Stimulated activated naive CD8-positive, alpha-beta T cell treated with anti-CD3 and anti-CD28 coated beads, Interleukin-15, Interleukin-2, amounts not matched to agents 100 ng/mL and 50 ng/mL, for 24 hours (primary cell): ENCODE measurements around the gene SLC5A8.

Experiments used
- H3K27ac Mint-ChIP-seq: one replicate; pipeline ENCODE4 v1.8.0; 2021; ENCODE audit warnings: mild to moderate bottlenecking, mixed read lengths
- H3K27me3 Mint-ChIP-seq: one replicate; pipeline ENCODE4 v1.8.0; 2021; ENCODE audit warnings: mixed read lengths
- H3K36me3 Mint-ChIP-seq: one replicate; pipeline ENCODE4 v1.8.0; 2021; ENCODE audit warnings: low read depth, mixed read lengths
- H3K4me1 Mint-ChIP-seq: one replicate; pipeline ENCODE4 v1.8.0; 2021; ENCODE audit warnings: low read depth, mixed read lengths
- H3K4me3 Mint-ChIP-seq: one replicate; pipeline ENCODE4 v1.8.0; 2021; ENCODE audit warnings: mild to moderate bottlenecking, mixed read lengths
- H3K9me3 Mint-ChIP-seq: one replicate; pipeline ENCODE4 v1.8.0; 2021; ENCODE audit warnings: mixed read lengths

SLC5A8 gene

DNA sequence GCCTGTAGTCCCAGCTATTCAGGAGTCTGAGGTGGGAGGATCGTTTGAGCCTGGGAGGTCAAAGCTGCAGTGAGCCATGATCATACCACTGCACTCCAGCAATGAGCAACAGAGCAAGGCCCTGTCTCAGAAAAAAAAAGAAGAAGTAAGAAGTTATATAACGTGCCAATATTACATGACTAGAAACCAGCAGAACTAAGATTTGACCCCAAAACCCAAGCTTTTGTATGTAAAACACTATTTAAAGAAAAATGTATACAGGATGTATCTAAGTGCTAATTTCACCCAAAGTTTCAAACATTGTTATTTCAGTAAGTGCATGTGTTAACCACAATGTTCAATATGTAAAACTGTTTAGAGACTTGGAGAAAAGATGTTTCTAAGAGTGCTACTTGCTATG is 94.7 kb downstream of the SLC5A8 start:
- H3K4me3 Mint-ChIP-seq: no peak overlapping the region
- no peaks in the 10 kb centered on the region for H3K9me3 Mint-ChIP-seq
- no peaks in the 10 kb centered on the region for H3K36me3 Mint-ChIP-seq
- H3K4me1 Mint-ChIP-seq: no peaks in the 10 kb centered on the region
- H3K27me3 Mint-ChIP-seq: peaks cover 4% of the 10 kb centered on the region
- no peak overlapping the region for H3K27ac Mint-ChIP-seq

DNA sequence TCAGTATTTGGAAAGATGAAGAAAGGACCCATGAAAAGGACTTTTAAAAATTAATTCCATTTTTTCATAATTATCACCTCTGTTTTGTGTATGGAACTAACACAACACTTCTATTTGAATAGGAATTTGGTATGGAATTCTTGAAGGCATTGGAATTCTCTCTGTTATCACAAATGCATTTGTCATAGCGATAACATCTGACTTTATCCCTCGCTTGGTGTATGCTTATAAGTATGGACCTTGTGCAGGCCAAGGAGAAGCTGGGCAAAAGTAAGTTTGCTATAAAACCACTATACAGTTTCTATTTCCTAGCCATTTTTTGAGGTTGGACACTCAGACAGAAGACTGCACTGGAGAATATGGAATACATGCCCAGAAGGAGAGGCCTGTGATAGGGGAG is 98.6 kb downstream of the SLC5A8 start:
- Mint-ChIP-seq H3K27me3 (peaks cover 4% of the 10 kb centered on the region), H3K4me3 (no peak overlapping the region), H3K4me1 (no peaks in the 10 kb centered on the region), H3K9me3 (no peaks in the 10 kb centered on the region), H3K27ac (no peak overlapping the region), H3K36me3 (no peaks in the 10 kb centered on the region)

GRCh38 chr12:101110866-101111265 is 99.2 kb downstream of the SLC5A8 start:
- no peak overlapping the region for H3K27ac Mint-ChIP-seq
- H3K9me3 Mint-ChIP-seq: no peaks in the 10 kb centered on the region
- H3K36me3 Mint-ChIP-seq: no peaks in the 10 kb centered on the region
- H3K4me1 Mint-ChIP-seq: no peaks in the 10 kb centered on the region
- no peak overlapping the region for H3K4me3 Mint-ChIP-seq
- H3K27me3 Mint-ChIP-seq: peaks cover 4% of the 10 kb centered on the region

- Mint-ChIP-seq H3K27ac (no peak overlapping the region), H3K4me1 (no peaks in the 10 kb centered on the region), H3K4me3 (no peak overlapping the region), H3K9me3 (peaks cover 6% of the 10 kb centered on the region), H3K27me3 (peaks cover 9% of the 10 kb centered on the region), H3K36me3 (no peaks in the 10 kb centered on the region)
Observed at GRCh38 chr12:101108130-101108529, 101.9 kb downstream of the SLC5A8 start.

DNA sequence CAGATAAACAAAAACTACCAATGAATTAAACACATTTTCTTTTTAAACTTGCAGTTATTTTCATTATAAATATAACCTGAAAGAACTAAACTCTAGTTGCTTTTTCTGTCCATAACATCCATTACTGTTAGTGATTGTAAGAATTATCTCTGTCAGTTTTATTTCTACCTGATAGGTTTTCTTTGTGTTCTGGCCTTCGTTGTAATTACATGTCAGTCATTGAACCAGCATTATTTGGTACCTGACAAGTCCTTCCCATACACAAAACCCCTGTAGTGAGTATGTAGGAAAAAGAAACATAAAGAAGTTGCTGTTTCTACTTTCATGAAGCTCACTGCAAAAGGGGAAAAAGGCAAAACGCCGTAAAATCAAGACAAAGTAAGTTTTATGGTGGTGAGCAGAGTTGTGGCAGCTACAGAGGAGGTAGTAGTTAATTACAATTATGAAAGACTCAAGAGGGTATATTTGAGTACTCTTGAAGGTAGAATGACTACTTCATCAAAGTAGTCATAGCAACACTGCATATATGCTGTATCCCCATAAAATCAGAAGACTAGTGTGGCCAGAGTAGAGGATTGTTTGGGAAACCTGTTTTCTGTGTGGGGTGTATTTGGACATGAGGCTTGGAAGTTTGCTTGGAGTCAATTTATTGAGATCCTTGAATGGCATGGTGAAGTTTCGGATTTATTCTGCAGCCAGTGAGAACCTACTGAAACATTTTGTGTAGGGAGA is 102.8 kb downstream of the SLC5A8 start:
- no peak overlapping the region for H3K4me3 Mint-ChIP-seq
- no peak overlapping the region for H3K27ac Mint-ChIP-seq
- peaks cover 6% of the 10 kb centered on the region for H3K9me3 Mint-ChIP-seq
- no peaks in the 10 kb centered on the region for H3K36me3 Mint-ChIP-seq
- H3K4me1 Mint-ChIP-seq: no peaks in the 10 kb centered on the region
- peaks cover 7% of the 10 kb centered on the region for H3K27me3 Mint-ChIP-seq
